GM20000 (cell line): ENCODE data around the gene STAC3.
A peak's percentile ranks its signal among the peaks of the same experiment; 100 is the strongest.

ENCODE experiments used
- DNase-seq: peaks from one replicate; pipeline ENCODE4 v3.0.0; 2012; ENCODE audit warnings: low spot score
- CTCF ChIP-seq: IDR thresholded peaks from 2 replicates; pipeline ENCODE4 v1.5.1; 2012; ENCODE audit warnings: mild to moderate bottlenecking, control low read depth; ENCODE audit errors: extremely low read depth, missing control alignments

STAC3 gene

GRCh38 chr12:57247041-57247440 lies 3.9 kb downstream of the STAC3 start:
- no peak for TF ChIP-seq CTCF
- no peak for DNase-seq

- TF ChIP-seq CTCF, result no peak
- no peak for DNase-seq
Measured at GRCh38 chr12:57244312-57244696, 6.7 kb downstream of the STAC3 start.

- peak; percentile 76 for TF ChIP-seq CTCF
- DNase-seq, result peak; percentile 75
Measured at GRCh38 chr12:57243521-57244311, 7.3 kb downstream of the STAC3 start.

- TF ChIP-seq CTCF, result peak; percentile 59
- DNase-seq, result peak; percentile 62
Measured at GRCh38 chr12:57242691-57243454, 8.1 kb downstream of the STAC3 start.

- no peak for TF ChIP-seq CTCF
- no peak for DNase-seq
Measured at GRCh38 chr12:57242329-57242690, 8.7 kb downstream of the STAC3 start.

GRCh38 chr12:57241402-57242310 lies 9.3 kb downstream of the STAC3 start:
- no peak for TF ChIP-seq CTCF
- DNase-seq, result peak; percentile 16
